Activated CD4-positive, CD25-positive, alpha-beta regulatory T cell (primary cell): ENCODE results near the gene ZFYVE26.
"Not testable (repeated sequence)": the region's sequence is repeated elsewhere in the genome, so short reads cannot be mapped to it uniquely, and the experiment has no call there.

Experiments
- DNase-seq, 4 experiments: peaks; one replicate each; lab custom pipeline; 2025; lab: John Stamatoyannopoulos, UW

The ZFYVE26 gene

DNA sequence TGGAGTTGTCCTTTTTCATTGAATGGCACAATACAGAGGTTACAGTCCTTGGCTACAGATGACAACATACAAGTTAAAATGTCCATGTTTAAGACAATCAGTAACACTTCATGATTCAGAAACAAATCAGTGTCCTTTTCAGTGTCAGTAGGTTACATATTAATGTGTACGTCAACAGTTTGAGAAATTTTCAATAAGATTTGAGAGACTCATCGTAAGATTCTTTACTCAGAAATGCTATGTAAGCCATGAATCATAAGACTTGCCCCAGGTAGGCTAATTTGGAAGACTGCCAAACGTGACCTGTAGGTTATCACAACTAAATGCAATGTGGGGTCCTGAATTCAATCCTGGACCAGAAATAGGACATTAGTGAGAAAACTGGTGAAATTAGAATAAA lies 111.2 kb downstream of the ZFYVE26 start:
- DNase-seq: no peak

DNA sequence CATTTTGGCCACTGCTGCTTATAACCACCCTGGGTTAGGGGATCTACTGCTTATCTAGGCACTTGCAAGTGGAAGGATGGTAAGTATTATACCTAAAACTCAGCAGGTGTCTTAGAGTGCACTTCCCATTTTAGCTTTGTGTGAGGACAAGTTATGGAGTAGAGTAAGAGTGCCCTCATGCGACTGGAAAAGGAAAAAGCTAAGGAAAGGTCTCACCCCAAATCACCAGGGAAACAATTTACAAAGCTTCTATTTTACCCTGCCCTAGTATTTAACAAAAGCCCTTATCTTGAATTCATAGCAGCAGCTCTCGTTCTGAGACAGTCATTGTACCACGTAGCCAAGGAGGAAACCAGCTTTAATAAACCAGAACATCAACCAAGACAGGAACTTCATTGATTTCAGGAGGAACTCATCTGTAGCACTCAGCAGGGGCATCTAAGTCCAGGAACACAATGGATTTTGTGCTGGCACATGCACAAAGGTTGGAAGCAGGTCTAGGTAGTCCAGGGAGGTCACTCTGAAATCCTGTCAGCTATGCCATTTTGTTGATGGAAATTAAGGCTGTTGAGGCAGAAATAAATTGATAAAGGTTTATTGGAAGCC lies 111.8 kb downstream of the ZFYVE26 start:
- no peak for DNase-seq

DNA sequence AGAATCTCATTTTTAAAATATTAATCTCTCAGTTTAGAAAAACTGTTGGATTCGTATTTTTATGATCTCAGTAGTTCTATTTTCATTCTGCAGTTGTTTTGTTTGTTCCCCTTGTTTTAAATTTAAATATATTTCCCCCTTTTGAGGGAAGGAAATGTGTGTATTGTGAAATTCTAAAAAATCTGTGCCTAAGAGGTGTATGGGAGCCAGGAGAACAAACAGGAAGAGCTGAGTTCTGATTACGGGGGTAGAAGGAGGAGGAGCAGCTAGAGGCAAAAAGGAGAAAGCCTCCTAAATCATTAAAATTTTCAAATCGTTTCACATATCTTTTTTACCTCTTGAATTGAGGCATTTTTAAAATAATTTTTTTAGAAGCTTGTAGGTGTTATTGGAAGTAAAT lies 112.4 kb downstream of the ZFYVE26 start:
- DNase-seq: no peak

DNA sequence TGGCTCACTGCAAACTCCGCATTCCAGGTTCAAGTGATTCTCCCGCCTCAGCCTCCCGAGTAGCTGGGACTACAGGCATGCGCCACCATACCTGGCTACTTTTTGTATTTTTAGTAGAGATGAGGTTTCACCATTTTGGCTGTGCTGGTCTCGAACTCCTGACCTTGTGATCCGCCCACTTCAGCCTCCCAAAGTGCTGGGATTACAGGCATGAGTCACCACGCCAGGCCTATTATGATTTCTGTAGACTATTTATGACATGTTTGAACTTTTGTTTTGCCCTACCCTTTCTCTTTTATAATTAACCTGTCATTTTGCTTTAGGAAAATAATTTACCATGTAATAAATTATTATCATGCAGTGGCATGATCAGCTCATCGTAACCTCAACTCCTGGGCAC lies 114.9 kb downstream of the ZFYVE26 start, which contains the start of gene RDH12:
Gene RDH12, plus strand, starts transcription at position 395 of the 400 bp plus-strand sequence. CDS start 20,757 bp downstream, outside the sequence.
- DNase-seq: not testable (repeated sequence)

DNA sequence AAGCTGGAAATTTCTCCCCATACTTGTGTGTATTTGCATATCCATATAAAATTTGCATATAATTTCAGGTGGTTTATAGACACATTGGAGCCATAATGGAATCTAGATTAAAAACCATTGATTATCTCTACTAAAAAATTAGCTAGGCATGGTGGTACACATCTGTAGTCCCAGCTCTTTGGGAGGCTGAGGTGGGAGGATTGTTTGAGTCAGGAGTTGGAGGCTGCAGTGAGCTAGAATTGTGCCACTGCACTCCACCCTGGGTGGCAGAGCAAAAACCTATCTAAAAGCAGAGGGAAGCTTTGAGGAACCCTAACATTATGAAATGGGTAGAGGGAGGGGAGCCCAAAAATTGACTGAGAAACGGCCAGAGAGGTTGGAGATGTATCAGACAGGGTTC lies 118.2 kb downstream of the ZFYVE26 start:
- no peak for DNase-seq

DNA sequence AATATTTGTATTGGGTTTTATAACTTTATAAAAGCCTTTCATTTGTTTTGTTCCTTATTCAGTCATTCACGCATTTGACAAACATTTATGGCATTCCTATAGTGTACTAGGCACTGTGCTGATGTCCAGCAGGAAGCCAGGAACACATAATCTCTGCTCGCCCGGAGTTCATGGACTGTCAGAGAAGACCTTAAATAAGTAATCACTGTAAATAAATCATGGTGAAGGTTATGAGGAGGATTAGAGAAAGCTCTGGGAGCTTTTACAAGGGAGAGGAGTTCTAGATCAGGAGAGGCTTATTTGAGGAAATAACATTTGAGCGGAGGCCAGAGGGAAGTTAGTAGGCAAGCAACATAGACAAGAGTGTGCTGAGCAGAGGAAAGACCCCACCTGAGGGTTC lies 119.4 kb downstream of the ZFYVE26 start:
- DNase-seq: no peak
